ENCODE data around the gene INHA. TPM values are rescaled to one million over a fixed set of nuclear protein-coding genes. Genes with fewer than 3 reads are reported as not detected.

INHA gene
- total RNA-seq, 2 experiments from 2014 or later: not detected

GRCh38 chr2:219566640-219567039, 5.5 kb upstream of the INHA start:
- DNase-seq: no peak
- H3K36me3 Mint-ChIP-seq (ENCODE audit: low read depth): no peaks in the 10 kb centered on the region
- ChIA-PET POLR2A (no interaction called here), CTCF (interaction anchor here (1.1 to 1.4 kb wide), 2 partner anchors 26 to 37 kb away, joined by 3 read pairs; no protein-coding TSS in a partner anchor)
- intact Hi-C loops (cut with micrococcal nuclease): no loop called here
- TF ChIP-seq CTCF (IDR thresholded peaks at IDR 0.05): no peak
- ATAC-seq: no peak
- H3K4me1 Mint-ChIP-seq (ENCODE audit: low read depth): no peaks in the 10 kb centered on the region
- H3K27me3 Mint-ChIP-seq: peaks cover 25% of the 10 kb centered on the region
- no peak overlapping the region for H3K27ac Mint-ChIP-seq
- H3K9me3 Mint-ChIP-seq: no peaks in the 10 kb centered on the region
- H3K4me3 Mint-ChIP-seq: no peak overlapping the region

- intact Hi-C loops (cut with micrococcal nuclease): no loop called here
- TF ChIP-seq CTCF (IDR thresholded peaks at IDR 0.05): no peak
- Mint-ChIP-seq H3K36me3 (ENCODE audit: low read depth) (no peaks in the 10 kb centered on the region), H3K9me3 (no peaks in the 10 kb centered on the region), H3K27ac (no peak overlapping the region), H3K4me3 (no peak overlapping the region), H3K27me3 (peaks cover 30% of the 10 kb centered on the region), H3K4me1 (ENCODE audit: low read depth) (no peaks in the 10 kb centered on the region)
- CTCF ChIA-PET: interaction anchor here (0.7 to 1.4 kb wide), 3 partner anchors 26 to 71 kb away, joined by 3 read pairs; a partner anchor contains a TSS
- ATAC-seq (no peak), DNase-seq (no peak)
- POLR2A ChIA-PET: no interaction called here
Observed at GRCh38 chr2:219567131-219567530, 5.0 kb upstream of the INHA start.

- ATAC-seq (no peak), DNase-seq (no peak)
- peaks cover 34% of the 10 kb centered on the region for H3K27me3 Mint-ChIP-seq
- H3K4me3 Mint-ChIP-seq: no peak overlapping the region
- no peak for TF ChIP-seq CTCF (IDR thresholded peaks at IDR 0.05)
- no peaks in the 10 kb centered on the region for H3K9me3 Mint-ChIP-seq
- H3K36me3 Mint-ChIP-seq (ENCODE audit: low read depth): no peaks in the 10 kb centered on the region
- ChIA-PET POLR2A (no interaction called here), CTCF (interaction anchor here (0.7 kb wide), 1 partner anchor 72 kb away, joined by 3 read pairs; a partner anchor contains a TSS)
- no peak overlapping the region for H3K27ac Mint-ChIP-seq
- intact Hi-C loops (cut with micrococcal nuclease): no loop called here
- no peaks in the 10 kb centered on the region for H3K4me1 Mint-ChIP-seq (ENCODE audit: low read depth)
Observed at GRCh38 chr2:219567791-219568361, 4.2 kb upstream of the INHA start.

- H3K9me3 Mint-ChIP-seq: no peaks in the 10 kb centered on the region
- H3K4me3 Mint-ChIP-seq: no peak overlapping the region
- POLR2A ChIA-PET: no interaction called here
- no peaks in the 10 kb centered on the region for H3K4me1 Mint-ChIP-seq (ENCODE audit: low read depth)
- H3K27me3 Mint-ChIP-seq: peaks cover 39% of the 10 kb centered on the region
- no peaks in the 10 kb centered on the region for H3K36me3 Mint-ChIP-seq (ENCODE audit: low read depth)
- ATAC-seq (no peak), DNase-seq (no peak)
- H3K27ac Mint-ChIP-seq: no peak overlapping the region
- no peak for TF ChIP-seq CTCF (IDR thresholded peaks at IDR 0.05)
- CTCF ChIA-PET: no interaction called here
- intact Hi-C loops (cut with micrococcal nuclease): no loop called here
Observed at GRCh38 chr2:219569041-219569440, 3.1 kb upstream of the INHA start.

- no peak for TF ChIP-seq CTCF (IDR thresholded peaks at IDR 0.05)
- ChIA-PET CTCF (interaction anchor here (0.8 kb wide), 1 partner anchor 9 kb away, joined by 4 read pairs; no protein-coding TSS in a partner anchor), POLR2A (no interaction called here)
- intact Hi-C loops (cut with micrococcal nuclease): no loop called here
- ATAC-seq (no peak), DNase-seq (no peak)
- H3K4me1 Mint-ChIP-seq (ENCODE audit: low read depth): no peaks in the 10 kb centered on the region
- no peak overlapping the region for H3K27ac Mint-ChIP-seq
- peaks cover 38% of the 10 kb centered on the region for H3K27me3 Mint-ChIP-seq
- H3K36me3 Mint-ChIP-seq (ENCODE audit: low read depth): no peaks in the 10 kb centered on the region
- peak overlapping the region; percentile 7 for H3K4me3 Mint-ChIP-seq
- no peaks in the 10 kb centered on the region for H3K9me3 Mint-ChIP-seq
Observed at GRCh38 chr2:219569635-219570034, 2.5 kb upstream of the INHA start.
